AG04449 (cell line): ENCODE measurements around the gene TMEM229A.

Source experiments
- CTCF ChIA-PET: fragments of 350-600 bp; formaldehyde crosslinking; extraction: SDS; loops from one replicate; lab custom pipeline; 2021; ENCODE audit warnings: antibody characterized with exemption; lab: Yijun Ruan, JAX
- POLR2A ChIA-PET: fragments of 400-600, 350-600 bp; formaldehyde crosslinking; extraction: SDS; loops from one replicate; lab custom pipeline; 2020; ENCODE audit warnings: antibody characterized with exemption, inconsistent platforms; lab: Yijun Ruan, JAX
- DNase-seq: peaks from one replicate; pipeline ENCODE4 v3.0.0-alpha.2; 2010; ENCODE audit warnings: low read depth, low spot score
- H3K4me3 ChIP-seq: 2 replicates; pipeline ENCODE4 v1.5.1; 2011; ENCODE audit warnings: low read depth, mild to moderate bottlenecking, control low read depth, low read length
- CTCF ChIP-seq: IDR thresholded peaks from one replicate; pipeline ENCODE4 v1.5.1; 2011; ENCODE audit warnings: mild to moderate bottlenecking, moderate library complexity, low read length, control low read depth, inconsistent platforms; ENCODE audit not compliant: insufficient read depth; ENCODE audit errors: missing control alignments

The TMEM229A gene

GRCh38 chr7:123993996-123994395 is 38.9 kb downstream of the TMEM229A start:
- ChIA-PET CTCF (no interaction called here), POLR2A (no interaction called here)
- H3K4me3 ChIP-seq = no peak overlapping the region
- no peak for DNase-seq
- TF ChIP-seq CTCF = no peak

- H3K4me3 ChIP-seq = no peak overlapping the region
- ChIA-PET CTCF (no interaction called here), POLR2A (no interaction called here)
- no peak for DNase-seq
- TF ChIP-seq CTCF = no peak
These were observed 39.9 kb downstream of the TMEM229A start for GRCh38 chr7:123992913-123993518.

GRCh38 chr7:123987445-123987844 is 45.4 kb downstream of the TMEM229A start:
- DNase-seq = no peak
- ChIA-PET CTCF (no interaction called here), POLR2A (no interaction called here)
- no peak for TF ChIP-seq CTCF
- H3K4me3 ChIP-seq = no peak overlapping the region
